ENCODE results near the gene SUSD1.
"Not testable (repeated sequence)": the region's sequence is repeated elsewhere in the genome, so short reads cannot be mapped to it uniquely, and the experiment has no call there.

SUSD1 gene

DNA sequence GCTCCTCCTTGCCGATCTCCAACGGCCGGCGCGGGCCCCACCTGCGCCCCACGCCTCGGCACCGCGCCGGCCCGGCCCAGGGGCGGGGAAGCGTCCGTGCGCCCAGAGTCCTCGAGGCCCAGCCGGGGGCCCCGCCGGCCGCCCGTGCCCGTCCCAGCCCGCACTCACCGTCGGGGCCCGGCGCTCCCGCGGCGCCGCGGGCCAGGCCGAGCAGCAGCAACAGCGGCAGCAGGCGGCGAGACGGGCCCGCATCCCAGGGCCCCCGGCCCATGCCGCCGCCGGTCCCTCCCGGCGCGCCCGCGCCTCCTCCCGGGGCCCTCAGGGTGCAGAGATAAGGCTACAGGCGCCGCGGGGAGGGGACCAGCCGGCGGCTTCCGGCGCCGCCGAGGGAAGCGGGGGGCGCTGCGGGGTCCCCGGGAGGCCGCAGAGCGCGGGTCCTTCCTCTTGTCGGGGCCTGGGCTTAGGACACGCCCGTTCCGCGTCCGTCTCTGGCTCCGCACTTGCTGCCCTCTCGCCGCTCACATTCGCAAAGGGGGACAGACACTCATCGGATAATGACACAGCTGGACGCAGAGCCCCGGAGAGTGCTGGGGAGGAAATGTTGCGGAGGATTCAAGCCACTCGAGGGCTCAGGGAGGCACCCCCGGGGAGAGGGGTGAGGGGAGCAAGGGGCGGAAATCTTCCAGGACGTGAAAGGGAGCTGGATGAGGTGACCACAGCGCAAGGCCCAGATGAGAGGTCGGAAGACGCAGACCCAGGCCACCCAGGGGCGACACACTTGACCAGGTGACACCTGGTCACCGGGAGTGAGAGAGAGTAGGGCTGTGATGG is at the start of gene SUSD1:
SUSD1 (minus strand) TSS at position 333 of the 831 bp plus-strand sequence; CDS start at position 271, 62 bp downstream.
- DNase-seq = no peak

DNA sequence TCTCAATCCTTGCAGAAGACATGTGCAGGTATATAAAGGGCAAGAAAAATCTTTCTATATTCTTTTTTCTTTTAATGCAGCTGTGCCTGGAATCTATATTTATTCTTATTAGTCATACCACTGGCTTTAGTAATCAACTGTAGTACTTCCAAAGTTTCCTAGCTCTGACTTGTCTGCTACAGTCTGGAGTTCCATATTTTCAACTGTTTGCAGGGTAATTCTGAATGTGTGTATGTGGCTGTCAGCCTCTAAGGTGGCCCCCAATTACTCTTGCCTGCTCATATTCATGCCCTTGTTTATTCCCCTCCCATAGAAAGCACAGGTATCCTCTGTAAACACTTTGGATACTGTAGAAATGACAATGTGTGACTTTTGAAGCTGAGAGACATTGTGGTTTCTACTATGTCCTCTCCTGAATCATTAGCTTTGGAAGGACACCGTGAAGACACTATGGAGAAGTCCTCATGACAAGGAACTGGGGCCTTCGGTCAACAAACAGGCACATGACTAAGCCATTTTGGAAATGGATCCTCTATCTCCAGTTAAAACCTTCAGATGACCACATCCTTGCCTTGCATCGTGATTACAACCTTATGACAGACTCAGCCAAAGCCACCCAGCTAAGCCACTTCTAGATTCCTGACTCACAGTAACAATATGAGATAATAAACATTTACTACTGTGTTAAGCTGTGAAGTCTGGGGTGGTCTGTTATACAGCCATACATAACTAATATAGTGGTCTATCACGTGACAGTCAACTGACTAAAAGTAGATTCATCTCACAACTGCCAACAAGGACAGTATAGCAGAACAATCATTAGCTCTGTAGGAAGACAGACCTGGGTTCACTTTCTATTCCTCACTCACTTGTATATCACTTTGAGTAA is 49.5 kb upstream of the SUSD1 start:
- DNase-seq = no peak

- no peak for DNase-seq
Observed at GRCh38 chr9:112218908-112219307, 43.8 kb upstream of the SUSD1 start.

DNA sequence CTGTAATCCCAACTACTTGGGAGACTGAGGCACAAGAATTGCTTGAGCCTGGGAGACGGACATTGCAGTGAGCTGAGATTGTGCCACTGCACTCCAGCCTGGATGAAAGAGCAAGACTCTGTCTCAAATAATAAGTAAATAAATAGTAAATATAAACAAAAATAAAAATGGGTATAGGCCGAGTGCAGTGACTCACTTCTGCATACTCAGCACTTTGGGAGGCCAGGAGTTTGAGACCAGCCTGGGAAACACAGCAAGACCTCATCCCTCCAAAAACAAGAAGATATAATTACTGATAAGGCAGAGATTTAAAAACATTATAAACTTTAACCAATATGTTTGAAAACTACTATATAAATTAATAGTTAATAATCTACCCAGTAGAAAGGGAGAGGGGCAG is 37.8 kb upstream of the SUSD1 start:
- no peak for DNase-seq

GRCh38 chr9:112207451-112207850 is 32.4 kb upstream of the SUSD1 start:
- no peak for DNase-seq

DNA sequence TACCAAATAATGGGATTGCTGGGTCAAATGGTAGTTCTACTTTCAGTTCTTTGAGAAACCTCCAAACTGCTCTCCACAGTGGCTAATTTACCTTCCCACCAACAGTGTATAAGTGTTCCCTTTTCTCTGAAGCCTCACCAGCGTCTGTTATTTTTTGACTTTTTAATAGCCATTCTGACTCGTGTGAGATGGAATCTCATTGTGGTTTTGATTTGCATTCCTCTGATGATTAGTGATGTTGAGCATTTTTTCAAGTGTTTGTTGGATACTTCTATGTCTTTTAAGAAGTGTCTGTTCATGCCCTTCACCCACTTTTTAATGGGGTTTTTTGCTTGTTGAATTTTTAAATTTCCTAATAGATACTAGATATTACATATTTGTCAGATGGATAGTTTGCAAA is 28.4 kb upstream of the SUSD1 start:
- no peak for DNase-seq

DNA sequence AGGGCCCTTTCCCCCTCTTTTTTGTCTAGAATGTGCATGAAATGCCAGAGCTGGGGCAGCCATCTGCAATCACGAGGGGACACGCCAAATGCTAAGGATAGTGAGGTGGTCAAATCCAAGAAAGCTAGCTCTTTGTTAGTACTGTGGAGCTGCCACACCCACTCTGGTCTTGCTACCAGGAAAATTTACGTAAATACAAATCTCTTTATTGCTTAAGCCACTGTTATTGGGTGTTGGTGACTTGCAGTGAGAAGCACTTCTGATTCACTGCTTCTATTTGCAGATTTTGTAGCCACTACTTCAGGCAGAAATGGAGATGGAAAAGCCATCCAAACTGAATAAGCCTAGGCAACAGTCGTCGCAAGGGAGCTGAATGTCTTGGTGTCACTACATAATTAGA is 25.6 kb upstream of the SUSD1 start:
- no peak for DNase-seq

DNA sequence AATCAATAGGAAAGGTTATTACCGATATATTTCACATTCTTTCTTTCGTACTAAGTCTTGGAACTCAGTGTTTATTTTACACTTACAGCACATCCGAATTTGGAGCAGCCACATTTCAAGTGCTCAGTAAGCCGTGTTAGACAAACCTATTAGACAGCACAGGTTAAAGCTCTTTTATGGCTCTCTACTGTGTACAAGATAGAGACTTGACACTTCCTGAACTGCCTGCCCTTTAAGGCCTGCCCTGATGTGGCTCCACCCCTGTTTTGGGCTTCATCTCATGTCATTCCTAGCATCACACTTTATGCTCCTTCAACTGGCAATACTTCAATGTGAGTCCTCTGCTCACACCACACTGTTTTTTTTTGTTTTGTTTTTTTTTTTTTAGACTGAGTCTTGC is 23.5 kb upstream of the SUSD1 start:
- no peak for DNase-seq

- no peak for DNase-seq
Observed at GRCh38 chr9:112194969-112195431, 19.9 kb upstream of the SUSD1 start.

GRCh38 chr9:112193572-112194288 is 18.6 kb upstream of the SUSD1 start:
- no peak for DNase-seq

- DNase-seq = not testable (repeated sequence)
Observed at GRCh38 chr9:112190320-112190719, 15.2 kb upstream of the SUSD1 start.

- no peak for DNase-seq
Observed at GRCh38 chr9:112188884-112189283, 13.8 kb upstream of the SUSD1 start.

DNA sequence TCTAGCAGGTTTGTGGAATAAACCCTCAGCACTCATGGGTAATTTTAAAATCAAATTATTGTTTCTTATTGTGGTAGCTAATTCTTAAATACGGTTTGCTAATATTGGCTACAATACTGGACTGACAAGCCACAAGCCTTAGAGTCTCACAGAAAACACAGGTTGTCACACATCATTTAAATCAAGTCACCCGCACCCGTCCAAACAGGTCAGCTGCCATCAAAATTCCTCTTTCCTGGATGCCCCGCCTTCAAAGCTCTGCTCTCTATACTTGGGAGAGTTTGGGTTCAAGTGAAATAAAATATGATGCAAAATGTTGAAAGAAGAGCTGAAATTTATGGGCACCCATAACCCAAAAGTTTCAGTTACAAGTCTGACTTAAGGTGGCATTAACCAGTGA is 12.3 kb upstream of the SUSD1 start:
- DNase-seq = no peak

DNA sequence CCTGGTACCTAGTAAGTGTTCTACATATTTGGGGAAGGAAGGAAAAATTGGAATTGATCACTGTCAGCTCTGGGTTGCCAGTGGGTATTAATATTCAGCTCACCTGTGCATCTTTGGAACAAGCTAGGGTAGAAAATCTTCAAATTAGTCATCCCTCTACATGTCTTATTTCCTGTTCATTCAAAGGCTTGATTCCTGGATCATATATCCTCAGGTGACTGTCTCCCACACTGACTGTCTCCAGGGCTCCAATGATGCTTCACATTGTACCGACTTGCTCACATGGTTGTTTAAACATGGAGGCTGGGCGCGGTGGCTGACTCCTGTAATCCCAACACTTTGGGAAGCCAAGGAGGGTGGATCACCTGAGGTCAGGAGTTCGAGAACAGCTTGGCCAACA is 11.6 kb upstream of the SUSD1 start:
- no peak for DNase-seq

DNA sequence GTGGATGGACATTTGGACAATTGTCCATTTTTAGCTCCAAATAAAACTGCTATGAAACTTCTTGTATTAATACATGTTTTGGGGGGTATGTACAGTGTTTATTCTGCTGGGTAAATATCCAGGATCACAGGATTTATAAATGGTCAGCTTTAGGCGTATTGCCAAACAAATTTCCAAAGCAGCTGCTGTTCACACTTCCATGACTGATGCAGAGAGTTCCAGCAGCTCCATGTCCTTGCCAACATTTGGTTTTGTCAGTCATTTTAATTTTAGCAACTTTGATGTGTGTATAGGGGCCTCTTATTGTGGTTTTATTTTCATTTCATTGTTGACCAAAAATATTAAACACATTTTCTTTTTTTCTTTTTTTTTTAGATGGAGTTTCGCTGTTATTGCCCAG is 9.8 kb upstream of the SUSD1 start:
- DNase-seq = no peak

- DNase-seq = no peak
Observed at GRCh38 chr9:112184221-112184620, 9.1 kb upstream of the SUSD1 start.

DNA sequence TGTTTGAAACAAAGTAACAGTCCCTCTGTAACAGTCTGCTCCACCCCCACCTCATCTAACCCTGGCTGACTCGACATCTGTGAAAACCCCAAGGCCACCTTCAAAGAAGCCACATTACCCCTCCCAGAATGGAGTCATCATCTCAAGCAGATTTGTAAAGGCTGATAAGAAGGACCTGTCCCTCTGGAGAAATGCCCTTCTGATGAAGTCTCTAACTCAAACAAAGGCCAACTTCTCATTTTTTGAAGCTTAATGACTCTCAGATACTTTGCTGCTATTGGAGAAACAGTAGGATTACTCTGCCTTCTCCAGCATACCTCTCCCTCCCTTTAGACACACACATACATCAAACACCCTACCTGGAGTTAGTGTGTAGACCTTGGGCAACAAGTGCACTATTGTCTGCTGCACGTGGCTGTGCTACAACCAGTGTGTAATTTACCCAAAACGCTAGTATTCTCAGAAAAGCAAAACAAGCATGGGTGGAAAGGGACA is 5.3 kb upstream of the SUSD1 start:
- DNase-seq = no peak

- DNase-seq = no peak
Observed at GRCh38 chr9:112179816-112180215, 4.7 kb upstream of the SUSD1 start.

- DNase-seq = no peak
Observed at GRCh38 chr9:112176524-112176923, 1.4 kb upstream of the SUSD1 start.

DNA sequence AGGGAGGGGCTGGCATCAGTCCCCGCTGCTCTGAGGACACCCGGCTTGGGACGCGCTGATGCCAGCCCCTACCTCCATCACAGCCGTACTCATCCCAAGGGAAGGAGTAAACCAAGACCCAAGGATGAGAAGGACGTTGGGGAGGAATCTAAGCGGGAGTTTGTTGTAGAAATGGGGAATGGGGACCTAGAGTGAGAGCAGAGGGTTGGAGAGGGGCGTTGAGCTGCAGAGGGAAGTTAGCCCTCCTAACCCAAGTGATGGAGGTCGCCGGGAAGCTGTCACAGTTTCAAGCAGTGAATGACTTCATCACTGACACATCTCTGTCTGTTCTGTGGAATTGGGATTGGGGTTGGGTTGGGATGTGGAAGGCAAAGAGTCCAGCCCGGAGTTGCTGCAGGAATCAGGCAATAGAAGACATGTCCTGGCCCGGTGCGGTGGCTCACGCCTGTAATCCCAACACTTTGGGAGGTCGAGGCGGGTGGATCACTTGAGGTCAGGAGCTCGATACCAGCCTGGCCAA is 759 bp upstream of the SUSD1 start:
- no peak for DNase-seq

GRCh38 chr9:112174222-112174964 is 704 bp downstream of the SUSD1 start:
- DNase-seq = no peak

Data from NCI-H526 treated with DMSO at 0.1 percent for 48 hours (cell line).